Activated CD4-positive, alpha-beta T cell treated with anti-CD3 and anti-CD28 coated beads for 1 hour (primary cell): Measurements from ENCODE around the gene GRAMD1B.
"Not testable (repeated sequence)": the region's sequence is repeated elsewhere in the genome, so short reads cannot be mapped to it uniquely, and the experiment has no call there.

Source experiments
- DNase-seq: peaks from one replicate; pipeline ENCODE4 v3.0.0-alpha.2; 2020

The GRAMD1B gene

GRCh38 chr11:123544631-123545375 is 114.7 kb downstream of the GRAMD1B start:
- DNase-seq, result no peak

- DNase-seq, result no peak
These were observed 115.7 kb downstream of the GRAMD1B start for GRCh38 chr11:123545726-123546270.

GRCh38 chr11:123546515-123546914 is 116.4 kb downstream of the GRAMD1B start:
- no peak for DNase-seq

- DNase-seq, result no peak
These were observed 117.1 kb downstream of the GRAMD1B start for GRCh38 chr11:123547180-123547579.

GRCh38 chr11:123548774-123549173 is 118.7 kb downstream of the GRAMD1B start:
- DNase-seq, result no peak

GRCh38 chr11:123549926-123550917 is 120.2 kb downstream of the GRAMD1B start:
- no peak for DNase-seq

GRCh38 chr11:123551079-123551478 is 121.0 kb downstream of the GRAMD1B start:
- DNase-seq, result no peak

GRCh38 chr11:123556633-123557032 is 126.6 kb downstream of the GRAMD1B start:
- DNase-seq, result no peak

- DNase-seq, result no peak
These were observed 128.7 kb downstream of the GRAMD1B start for GRCh38 chr11:123558536-123559315.

- DNase-seq, result no peak
These were observed 129.5 kb downstream of the GRAMD1B start for GRCh38 chr11:123559523-123559955.

- DNase-seq, result no peak
These were observed 129.9 kb downstream of the GRAMD1B start for GRCh38 chr11:123560006-123560405.

GRCh38 chr11:123561431-123561800 is 131.3 kb downstream of the GRAMD1B start:
- no peak for DNase-seq

GRCh38 chr11:123562158-123562557 is 132.1 kb downstream of the GRAMD1B start:
- DNase-seq, result no peak

GRCh38 chr11:123562829-123563228 is 132.8 kb downstream of the GRAMD1B start:
- no peak for DNase-seq

GRCh38 chr11:123564221-123564620 is 134.2 kb downstream of the GRAMD1B start:
- DNase-seq, result no peak

GRCh38 chr11:123566852-123567251 is 136.8 kb downstream of the GRAMD1B start:
- DNase-seq, result no peak

- no peak for DNase-seq
These were observed 137.4 kb downstream of the GRAMD1B start for GRCh38 chr11:123567466-123567865.

- DNase-seq, result no peak
These were observed 138.3 kb downstream of the GRAMD1B start for GRCh38 chr11:123568367-123568870.

GRCh38 chr11:123569393-123569792 is 139.3 kb downstream of the GRAMD1B start:
- DNase-seq, result no peak

- DNase-seq, result no peak
These were observed 141.0 kb downstream of the GRAMD1B start for GRCh38 chr11:123570939-123571580.

- DNase-seq, result not testable (repeated sequence)
These were observed 142.7 kb downstream of the GRAMD1B start for GRCh38 chr11:123572791-123573190.

GRCh38 chr11:123573286-123573685 is 143.2 kb downstream of the GRAMD1B start:
- DNase-seq, result no peak
